Measurements from ENCODE around the gene SNX20.

GRCh38 chr16:50680556-50680893 lies 587 bp downstream of the SNX20 start:
- TF ChIP-seq CTCF (IDR thresholded peaks at IDR 0.05) (no peak), POLR2AphosphoS5 (IDR thresholded peaks at IDR 0.05) (no peak)

All from prostate gland (tissue), 2 donors.